ENCODE data around the gene TBC1D2B. TPM values are rescaled to one million over a fixed set of nuclear protein-coding genes. Genes with fewer than 3 reads are reported as not detected.

TBC1D2B gene
- total and polyA plus RNA-seq, 2 of the 4 experiments (the other 2 are of a cell fraction), result 17.7 to 28.3 TPM

GRCh38 chr15:78052001-78052401 lies 25.5 kb downstream of the TBC1D2B start:
- Histone ChIP-seq H3K9me3 (ENCODE audit: control insufficient read depth, insufficient read depth, low read length) (no peaks in the 10 kb centered on the region), H3K18ac (ENCODE audit: low read depth, low read length) (0 out of 2 replicates have a peak overlapping the region, but pooled peaks have one; percentile 13), H2BK120ac (ENCODE audit: low read depth, low read length) (no peak overlapping the region), H4K5ac (ENCODE audit: low read depth, low read length) (no peak overlapping the region), H4K20me1 (ENCODE audit: insufficient read depth, low read length) (peaks cover 48% of the 10 kb centered on the region), H3K4me2 (ENCODE audit: low read depth, low read length) (no peak overlapping the region), H3K9me1 (ENCODE audit: insufficient read depth, low read length) (peaks cover 39% of the 10 kb centered on the region), H3K4me3 (ENCODE audit: insufficient read depth, low read depth, low read length) (no peak overlapping the region), H3K9ac (ENCODE audit: low read depth, low read length) (no peak overlapping the region), H2AFZ (replicated peaks; ENCODE audit: low read length, poor library complexity) (no peak overlapping the region), H4K91ac (ENCODE audit: insufficient read depth, low read depth, low read length) (no peak overlapping the region), H3K27ac (ENCODE audit: insufficient read depth, low read length) (no peak overlapping the region), H3K27me3 (ENCODE audit: control insufficient read depth, insufficient read depth, low read length) (no peaks in the 10 kb centered on the region), H3K23ac (ENCODE audit: low read depth, low read length) (0 out of 2 replicates have a peak overlapping the region, but pooled peaks have one; percentile 11), H3K4ac (ENCODE audit: low read depth, low read length) (no peak overlapping the region), H2BK20ac (ENCODE audit: low read depth, low read length) (no peak overlapping the region), H2AK9ac (replicated peaks; ENCODE audit: low read depth, low read length, poor library complexity) (no peak overlapping the region), H3K14ac (replicated peaks; ENCODE audit: low read depth, low read length) (no peak overlapping the region), H3K56ac (ENCODE audit: extremely low read depth, insufficient read depth, low read length) (no peak overlapping the region), H2BK5ac (ENCODE audit: low read depth, low read length, poor library complexity, severe bottlenecking) (no peak overlapping the region), H2BK15ac (ENCODE audit: low read depth, low read length) (no peak overlapping the region), H3K79me1 (ENCODE audit: low read depth in 1 of 2, low read length in 2 of 2) (peaks cover 42 to 96% of the 10 kb centered on the region in 2 experiments), H4K8ac (ENCODE audit: low read depth in 2 of 2, low read length in 2 of 2) (0 out of 4 replicates have a peak overlapping the region, but pooled peaks of 1 of the 2 experiments have one; percentile 26), H2AK5ac (ENCODE audit: low read depth, low read length) (no peak overlapping the region; the same call in 1 of the 2 replicates), H3K36me3 (ENCODE audit: control insufficient read depth, insufficient read depth, low read length) (peaks cover 9% of the 10 kb centered on the region), H3K4me1 (ENCODE audit: control insufficient read depth, insufficient read depth, low read length) (peaks cover 38% of the 10 kb centered on the region)
- ChIA-PET CTCF (interaction anchor here (0.6 to 1.5 kb wide), 3 partner anchors 16 to 56 kb away, joined by 3 to 5 read pairs (median 3); no protein-coding TSS in a partner anchor), POLR2A (ENCODE audit: unreplicated experiment) (no interaction called here)
- no peak for ATAC-seq (ENCODE audit: low read depth)
- peak; percentile 56 for DNase-seq
- no peak for TF ChIP-seq BHLHE40 (IDR thresholded peaks at IDR 0.05; ENCODE audit: low read depth, low read length)
- TF ChIP-seq USF2 (IDR thresholded peaks at IDR 0.05; ENCODE audit: low read depth, low read length), result no peak
- no peak for TF ChIP-seq NFE2L2 (IDR thresholded peaks at IDR 0.05; ENCODE audit: low read depth, low read length)
- TF ChIP-seq SMC3 (IDR thresholded peaks at IDR 0.05; ENCODE audit: low read depth, low read length), result no peak
- no peak for TF ChIP-seq CTCF (conservative IDR thresholded peaks at IDR 0.05; ENCODE audit: low read depth, low read length)
- TF ChIP-seq RCOR1 (IDR thresholded peaks at IDR 0.05; ENCODE audit: insufficient replicate concordance, low read length), result no peak
- TF ChIP-seq POLR2A (IDR thresholded peaks at IDR 0.05; ENCODE audit: low read depth, low read length), result no peak
- no peak for TF ChIP-seq CHD1 (IDR thresholded peaks at IDR 0.05; ENCODE audit: low read depth, low read length)
- TF ChIP-seq MAFK (IDR thresholded peaks at IDR 0.05; ENCODE audit: low read depth, low read length), result no peak
- TF ChIP-seq CEBPB (IDR thresholded peaks at IDR 0.05; ENCODE audit: low read depth, low read length), result no peak
- no peak for TF ChIP-seq FOS (IDR thresholded peaks at IDR 0.05; ENCODE audit: low read depth, low read length)
- no peak for TF ChIP-seq RFX5 (IDR thresholded peaks at IDR 0.05; ENCODE audit: low read depth, low read length)
- BruUV-seq (replicated peaks), result no TSS peak
- in situ Hi-C loops (cut with MboI; ENCODE audit: low sequenced_read_pairs), result no loop called here
- dilution Hi-C loops (cut with HindIII; ENCODE audit: low sequenced_read_pairs, unreplicated experiment), result no loop called here
- intact Hi-C loops (cut with micrococcal nuclease), result no loop called here

Measured in IMR-90 (cell line).